HEK293 (cell line): ENCODE measurements around the gene NFATC1.

ENCODE experiments used
- CTCF ChIA-PET: fragments of 350-600 bp; formaldehyde crosslinking; extraction: SDS; loops from one replicate; lab custom pipeline; 2021; ENCODE audit warnings: antibody characterized with exemption; lab: Yijun Ruan, JAX
- POLR2A ChIA-PET: fragments of 300-600 bp; formaldehyde crosslinking; extraction: SDS; loops from one replicate; lab custom pipeline; 2020; ENCODE audit warnings: antibody characterized with exemption, inconsistent platforms; lab: Yijun Ruan, JAX
- H3K27ac ChIP-seq: fragments of 200-500 bp; sonication (Bioruptor generic); 2 replicates; pipeline ENCODE4 v1.5.1; 2014; ENCODE audit warnings: low read depth, low read length, control low read depth, inconsistent platforms; ENCODE audit errors: extremely low read depth
- H3K36me3 ChIP-seq, 2 experiments: fragments of 200-500 bp in 1 of 2; sonication (Bioruptor generic) in 1 of 2; 1 replicate in 1 of 2; 2 replicates in 1 of 2; pipeline ENCODE4 v1.5.1; 2014 to 2017; ENCODE audit warnings: inconsistent platforms in 2 of 2, low read length in 2 of 2; ENCODE audit not compliant: control insufficient read depth in 2 of 2, insufficient read depth in 1 of 2
- H3K4me1 ChIP-seq: fragments of 200-500 bp; sonication (Bioruptor generic); 2 replicates; pipeline ENCODE4 v1.5.1; 2014; ENCODE audit warnings: mild to moderate bottlenecking, low read length, inconsistent platforms; ENCODE audit not compliant: control insufficient read depth, insufficient read depth
- H3K4me3 ChIP-seq: 2 replicates; pipeline ENCODE4 v1.5.1; 2011; ENCODE audit warnings: low read depth, mild to moderate bottlenecking, control low read depth, low read length, moderate library complexity
- H3K9me3 ChIP-seq: fragments of 200-500 bp; sonication (Bioruptor generic); 2 replicates; pipeline ENCODE4 v1.5.1; 2014; ENCODE audit warnings: low read depth, low read length, inconsistent platforms; ENCODE audit not compliant: control insufficient read depth, insufficient read depth
- EGR2 ChIP-seq: fragments of 450-650 bp; formaldehyde crosslinking; IDR thresholded peaks from 2 replicates; pipeline ENCODE4 v1.5.1; 2016; ENCODE audit warnings: low read depth, missing biosample characterization, missing genetic modification characterization
- GLI2 ChIP-seq: fragments of 450-650 bp; formaldehyde crosslinking; IDR thresholded peaks from 2 replicates; pipeline ENCODE4; 2017; ENCODE audit warnings: missing biosample characterization, missing genetic modification characterization, low read depth, borderline replicate concordance
- ZFHX2 ChIP-seq: fragments of 450-650 bp; formaldehyde crosslinking; conservative IDR thresholded peaks from 2 replicates; pipeline ENCODE4 v1.5.1; 2016; ENCODE audit warnings: missing biosample characterization, missing genetic modification characterization
- ZNF174 ChIP-seq: fragments of 450-650 bp; formaldehyde crosslinking; IDR thresholded peaks from 2 replicates; pipeline ENCODE4 v1.5.0; 2017; ENCODE audit warnings: missing biosample characterization, mild to moderate bottlenecking, missing genetic modification characterization
- ZNF175 ChIP-seq: fragments of 450-650 bp; formaldehyde crosslinking; IDR thresholded peaks from 2 replicates; pipeline ENCODE4 v1.5.1; 2016; ENCODE audit warnings: missing biosample characterization, missing genetic modification characterization
- ZNF223 ChIP-seq: fragments of 450-650 bp; formaldehyde crosslinking; IDR thresholded peaks from 2 replicates; pipeline ENCODE4 v1.5.1; 2016; ENCODE audit warnings: missing biosample characterization, missing genetic modification characterization
- ZNF350 ChIP-seq: fragments of 450-650 bp; formaldehyde crosslinking; IDR thresholded peaks from 2 replicates; pipeline ENCODE4 v1.5.0; 2017; ENCODE audit warnings: missing biosample characterization, mild to moderate bottlenecking, missing genetic modification characterization
- ZNF416 ChIP-seq: fragments of 450-650 bp; formaldehyde crosslinking; IDR thresholded peaks from 2 replicates; pipeline ENCODE4 v1.5.1; 2016; ENCODE audit warnings: missing biosample characterization, missing genetic modification characterization
- ZNF571 ChIP-seq: fragments of 450-650 bp; formaldehyde crosslinking; IDR thresholded peaks from 2 replicates; pipeline ENCODE4 v1.5.0; 2017; ENCODE audit warnings: missing biosample characterization, missing genetic modification characterization
- ZNF624 ChIP-seq: fragments of 450-650 bp; formaldehyde crosslinking; IDR thresholded peaks from 2 replicates; pipeline ENCODE4 v1.5.1; 2017; ENCODE audit warnings: missing biosample characterization, missing genetic modification characterization
- ZNF843 ChIP-seq: fragments of 450-650 bp; formaldehyde crosslinking; IDR thresholded peaks from 2 replicates; pipeline ENCODE4 v1.5.1; 2016; ENCODE audit warnings: missing biosample characterization, missing genetic modification characterization
- TF ChIP-seq, protein P1 (sequence below): fragments of 450-650 bp; formaldehyde crosslinking; IDR thresholded peaks from 2 replicates; pipeline ENCODE4 v1.5.1; 2016; ENCODE audit warnings: missing biosample characterization, missing genetic modification characterization, borderline replicate concordance
- TF ChIP-seq, protein P2 (sequence below): fragments of 450-650 bp; formaldehyde crosslinking; optimal IDR thresholded peaks from 2 replicates; pipeline ENCODE3; 2016; ENCODE audit warnings: missing biosample characterization, mild to moderate bottlenecking, missing genetic modification characterization
- TF ChIP-seq, protein P3 (sequence below): fragments of 450-650 bp; formaldehyde crosslinking; IDR thresholded peaks from 2 replicates; pipeline ENCODE4 v1.5.1; 2017; ENCODE audit warnings: missing biosample characterization, missing genetic modification characterization

NFATC1 gene

GRCh38 chr18:79446931-79447330 lies 51.2 kb downstream of the NFATC1 start (continued):
- TF ChIP-seq, protein P1, sequence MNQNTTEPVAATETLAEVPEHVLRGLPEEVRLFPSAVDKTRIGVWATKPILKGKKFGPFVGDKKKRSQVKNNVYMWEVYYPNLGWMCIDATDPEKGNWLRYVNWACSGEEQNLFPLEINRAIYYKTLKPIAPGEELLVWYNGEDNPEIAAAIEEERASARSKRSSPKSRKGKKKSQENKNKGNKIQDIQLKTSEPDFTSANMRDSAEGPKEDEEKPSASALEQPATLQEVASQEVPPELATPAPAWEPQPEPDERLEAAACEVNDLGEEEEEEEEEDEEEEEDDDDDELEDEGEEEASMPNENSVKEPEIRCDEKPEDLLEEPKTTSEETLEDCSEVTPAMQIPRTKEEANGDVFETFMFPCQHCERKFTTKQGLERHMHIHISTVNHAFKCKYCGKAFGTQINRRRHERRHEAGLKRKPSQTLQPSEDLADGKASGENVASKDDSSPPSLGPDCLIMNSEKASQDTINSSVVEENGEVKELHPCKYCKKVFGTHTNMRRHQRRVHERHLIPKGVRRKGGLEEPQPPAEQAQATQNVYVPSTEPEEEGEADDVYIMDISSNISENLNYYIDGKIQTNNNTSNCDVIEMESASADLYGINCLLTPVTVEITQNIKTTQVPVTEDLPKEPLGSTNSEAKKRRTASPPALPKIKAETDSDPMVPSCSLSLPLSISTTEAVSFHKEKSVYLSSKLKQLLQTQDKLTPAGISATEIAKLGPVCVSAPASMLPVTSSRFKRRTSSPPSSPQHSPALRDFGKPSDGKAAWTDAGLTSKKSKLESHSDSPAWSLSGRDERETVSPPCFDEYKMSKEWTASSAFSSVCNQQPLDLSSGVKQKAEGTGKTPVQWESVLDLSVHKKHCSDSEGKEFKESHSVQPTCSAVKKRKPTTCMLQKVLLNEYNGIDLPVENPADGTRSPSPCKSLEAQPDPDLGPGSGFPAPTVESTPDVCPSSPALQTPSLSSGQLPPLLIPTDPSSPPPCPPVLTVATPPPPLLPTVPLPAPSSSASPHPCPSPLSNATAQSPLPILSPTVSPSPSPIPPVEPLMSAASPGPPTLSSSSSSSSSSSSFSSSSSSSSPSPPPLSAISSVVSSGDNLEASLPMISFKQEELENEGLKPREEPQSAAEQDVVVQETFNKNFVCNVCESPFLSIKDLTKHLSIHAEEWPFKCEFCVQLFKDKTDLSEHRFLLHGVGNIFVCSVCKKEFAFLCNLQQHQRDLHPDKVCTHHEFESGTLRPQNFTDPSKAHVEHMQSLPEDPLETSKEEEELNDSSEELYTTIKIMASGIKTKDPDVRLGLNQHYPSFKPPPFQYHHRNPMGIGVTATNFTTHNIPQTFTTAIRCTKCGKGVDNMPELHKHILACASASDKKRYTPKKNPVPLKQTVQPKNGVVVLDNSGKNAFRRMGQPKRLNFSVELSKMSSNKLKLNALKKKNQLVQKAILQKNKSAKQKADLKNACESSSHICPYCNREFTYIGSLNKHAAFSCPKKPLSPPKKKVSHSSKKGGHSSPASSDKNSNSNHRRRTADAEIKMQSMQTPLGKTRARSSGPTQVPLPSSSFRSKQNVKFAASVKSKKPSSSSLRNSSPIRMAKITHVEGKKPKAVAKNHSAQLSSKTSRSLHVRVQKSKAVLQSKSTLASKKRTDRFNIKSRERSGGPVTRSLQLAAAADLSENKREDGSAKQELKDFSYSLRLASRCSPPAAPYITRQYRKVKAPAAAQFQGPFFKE (tag by site-specific recombination) = no peak
- TF ChIP-seq ZNF416 (tag by site-specific recombination) (no peak), ZNF223 (tag by site-specific recombination) (no peak), ZNF843 (no peak)

- ChIA-PET CTCF (no interaction called here), POLR2A (no interaction called here)
- peaks cover 6% of the 10 kb centered on the region; the same call in 1 of the 2 replicates for H3K4me1 ChIP-seq
- H3K27ac ChIP-seq = no peak overlapping the region; the same call in 1 of the 2 replicates
- H3K9me3 ChIP-seq = no peaks in the 10 kb centered on the region
- TF ChIP-seq EGR2 (0 out of 2 replicates have a peak, but pooled peaks have one; percentile 7), ZFHX2 (tag by site-specific recombination) (0 out of 2 replicates have a peak, but pooled peaks have one; percentile 11)
- TF ChIP-seq, protein P2, sequence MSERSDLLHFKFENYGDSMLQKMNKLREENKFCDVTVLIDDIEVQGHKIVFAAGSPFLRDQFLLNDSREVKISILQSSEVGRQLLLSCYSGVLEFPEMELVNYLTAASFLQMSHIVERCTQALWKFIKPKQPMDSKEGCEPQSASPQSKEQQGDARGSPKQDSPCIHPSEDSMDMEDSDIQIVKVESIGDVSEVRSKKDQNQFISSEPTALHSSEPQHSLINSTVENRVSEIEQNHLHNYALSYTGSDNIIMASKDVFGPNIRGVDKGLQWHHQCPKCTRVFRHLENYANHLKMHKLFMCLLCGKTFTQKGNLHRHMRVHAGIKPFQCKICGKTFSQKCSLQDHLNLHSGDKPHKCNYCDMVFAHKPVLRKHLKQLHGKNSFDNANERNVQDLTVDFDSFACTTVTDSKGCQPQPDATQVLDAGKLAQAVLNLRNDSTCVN (tag by site-specific recombination) = no peak
- H3K4me3 ChIP-seq = no peak overlapping the region
- H3K36me3 ChIP-seq = peaks cover 0 to 35% of the 10 kb centered on the region in 2 experiments; a peak in 1 of 3 replicates
These were observed 52.1 kb downstream of the NFATC1 start for GRCh38 chr18:79447703-79448367.

GRCh38 chr18:79448621-79449020 lies 52.9 kb downstream of the NFATC1 start:
- Histone ChIP-seq H3K4me1 (peaks cover 6% of the 10 kb centered on the region; the same call in 1 of the 2 replicates), H3K27ac (no peak overlapping the region), H3K36me3 (peaks cover 0 to 41% of the 10 kb centered on the region in 2 experiments; a peak in 1 of 3 replicates), H3K9me3 (no peaks in the 10 kb centered on the region), H3K4me3 (no peak overlapping the region)
- ChIA-PET POLR2A (no interaction called here), CTCF (no interaction called here)
- TF ChIP-seq ZNF624 (tag by site-specific recombination) (no peak), ZNF350 (tag by site-specific recombination) (no peak), ZNF174 (no peak)

DNA sequence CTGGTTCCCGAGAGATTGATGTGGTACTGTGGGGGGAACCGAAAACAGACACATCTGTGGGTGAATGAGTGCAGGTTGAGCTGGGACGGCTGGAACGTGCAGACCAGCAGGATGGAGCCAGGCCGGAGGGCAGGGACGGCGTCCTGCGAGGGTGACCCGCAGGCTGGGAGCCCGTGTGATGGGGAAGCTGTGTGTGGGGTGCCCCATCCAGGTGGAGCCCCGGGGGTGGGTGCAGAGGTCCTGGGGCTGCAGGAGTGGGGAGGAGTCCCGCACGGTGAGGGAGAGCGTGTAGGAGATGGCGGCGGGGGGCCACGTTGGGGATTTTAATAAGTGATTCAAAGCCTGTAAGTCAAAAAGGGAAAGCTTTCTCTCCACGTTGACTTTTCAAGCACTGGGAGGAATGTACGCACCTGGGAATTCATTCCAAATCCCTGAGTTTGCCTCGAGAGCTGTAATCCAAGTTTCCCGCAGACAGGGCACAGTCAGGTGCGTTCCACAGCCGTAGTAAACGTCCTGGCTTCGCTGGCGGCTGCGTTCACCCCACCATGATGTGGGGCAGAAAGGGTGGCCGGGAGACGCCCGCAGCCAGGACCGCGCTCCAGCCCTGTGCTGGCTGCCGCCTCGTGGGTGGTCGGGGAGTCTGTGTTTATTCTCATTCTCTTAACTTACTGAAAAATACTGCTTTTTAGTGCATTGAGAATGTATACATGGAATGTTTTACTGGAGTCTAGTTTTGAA lies 54.0 kb downstream of the NFATC1 start:
- ChIA-PET POLR2A (no interaction called here), CTCF (no interaction called here)
- TF ChIP-seq, protein P3, sequence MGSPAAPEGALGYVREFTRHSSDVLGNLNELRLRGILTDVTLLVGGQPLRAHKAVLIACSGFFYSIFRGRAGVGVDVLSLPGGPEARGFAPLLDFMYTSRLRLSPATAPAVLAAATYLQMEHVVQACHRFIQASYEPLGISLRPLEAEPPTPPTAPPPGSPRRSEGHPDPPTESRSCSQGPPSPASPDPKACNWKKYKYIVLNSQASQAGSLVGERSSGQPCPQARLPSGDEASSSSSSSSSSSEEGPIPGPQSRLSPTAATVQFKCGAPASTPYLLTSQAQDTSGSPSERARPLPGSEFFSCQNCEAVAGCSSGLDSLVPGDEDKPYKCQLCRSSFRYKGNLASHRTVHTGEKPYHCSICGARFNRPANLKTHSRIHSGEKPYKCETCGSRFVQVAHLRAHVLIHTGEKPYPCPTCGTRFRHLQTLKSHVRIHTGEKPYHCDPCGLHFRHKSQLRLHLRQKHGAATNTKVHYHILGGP (tag by site-specific recombination) = no peak
- TF ChIP-seq GLI2 (tag by site-specific recombination) (no peak), ZNF571 (tag by site-specific recombination) (no peak), ZNF175 (no peak)
- Histone ChIP-seq H3K36me3 (peaks cover 0 to 47% of the 10 kb centered on the region in 2 experiments; a peak in 1 of 3 replicates), H3K9me3 (no peaks in the 10 kb centered on the region), H3K4me1 (peaks cover 6% of the 10 kb centered on the region; the same call in 1 of the 2 replicates), H3K4me3 (no peak overlapping the region), H3K27ac (no peak overlapping the region)
